Tibial nerve (tissue), 3 donors: ENCODE measurements around the gene PRKCE.

Experiments
- CTCF ChIP-seq, 5 experiments: fragments of 200-600 bp in 3 of 5; fragments of 450-650 bp in 2 of 5; sonication (generic) in 3 of 5; IDR thresholded peaks; one replicate each; pipeline ENCODE4 v1.5.1; 2016 to 2019; ENCODE audit warnings: antibody characterized with exemption in 5 of 5, mild to moderate bottlenecking in 3 of 5, moderate library complexity in 2 of 5
- POLR2A ChIP-seq, 2 donors: fragments of 450-650 bp; IDR thresholded peaks; one replicate each; pipeline ENCODE4 v1.6.1; 2017; ENCODE audit warnings: antibody characterized with exemption in 2 of 2, mild to moderate bottlenecking in 2 of 2, moderate library complexity in 2 of 2

GRCh38 chr2:45953376-45954027 is 302.0 kb downstream of the PRKCE start:
- TF ChIP-seq CTCF (IDR thresholded peaks at IDR 0.05) (no peak), POLR2A (IDR thresholded peaks at IDR 0.05) (no peak)
